Sigmoid colon (tissue), 7 donors: ENCODE measurements around the gene CTSD. TPM values are rescaled to one million over a fixed set of nuclear protein-coding genes. Genes with fewer than 3 reads are reported as not detected.
A peak's percentile ranks its signal among the peaks of the same experiment; 100 is the strongest.

Experiments used
- DNase-seq: peaks from one replicate; pipeline ENCODE4 v3.0.0-alpha.2; 2019
- H3K27ac ChIP-seq, 4 donors: fragments of 200-600 bp; sonication (generic); one replicate each; pipeline ENCODE4 v1.5.1; 2016 to 2019; ENCODE audit warnings: mild to moderate bottlenecking in 1 of 4
- H3K27me3 ChIP-seq, 3 donors: fragments of 200-600 bp; sonication (generic); one replicate each; pipeline ENCODE4 v1.5.1; 2019; ENCODE audit warnings: mild to moderate bottlenecking in 1 of 3
- H3K36me3 ChIP-seq, 4 donors: fragments of 200-600 bp; sonication (generic); one replicate each; pipeline ENCODE4 v1.5.1; 2016 to 2019
- H3K4me1 ChIP-seq, 4 donors: fragments of 200-600 bp; sonication (generic); one replicate each; pipeline ENCODE4 v1.5.1; 2017 to 2019
- H3K4me3 ChIP-seq, 4 donors: fragments of 200-600 bp; sonication (generic); one replicate each; pipeline ENCODE4 v1.5.1; 2017 to 2019; ENCODE audit warnings: mild to moderate bottlenecking in 2 of 4, moderate library complexity in 1 of 4
- H3K9me3 ChIP-seq, 4 donors: fragments of 200-600 bp in 3 of 4; sonication (generic) in 3 of 4; one replicate each; pipeline versions ENCODE4 v1.5.1 to v1.6.1; 2013 to 2019
- CTCF ChIP-seq, 4 experiments: fragments of 450-650 bp in 3 of 4; fragments of 200-600 bp in 1 of 4; IDR thresholded peaks; one replicate each; pipeline ENCODE4 v1.5.1; 2016 to 2019; ENCODE audit warnings: antibody characterized with exemption in 4 of 4, mild to moderate bottlenecking in 3 of 4, moderate library complexity in 2 of 4
- EP300 ChIP-seq, 4 donors: sonication (generic); formaldehyde crosslinking; IDR thresholded peaks; one replicate each; pipeline ENCODE4 v1.6.1; 2017; ENCODE audit warnings: antibody characterized with exemption in 4 of 4
- POLR2A ChIP-seq, 2 donors: fragments of 450-650 bp; IDR thresholded peaks; one replicate each; pipeline ENCODE4 v1.6.1; 2016; ENCODE audit warnings: antibody characterized with exemption in 2 of 2, mild to moderate bottlenecking in 2 of 2, moderate library complexity in 2 of 2
- POLR2AphosphoS5 ChIP-seq, 4 donors: sonication (generic); formaldehyde crosslinking; IDR thresholded peaks; one replicate each; pipeline ENCODE4 v1.6.1; 2017; ENCODE audit warnings: antibody characterized with exemption in 4 of 4
- WGBS, 2 donors: extraction: QIAGEN DNeasy Blood & Tissue Kit; methylation state at CpG; one replicate each; pipeline ENCODE4 v1.1.7; 2013; 5-methylcytosine and 5-hydroxymethylcytosine counted together
- intact Hi-C: fragments of 100-400 bp; cut with DNase I; formaldehyde crosslinking; loops from one replicate; pipeline ENCODE4 v1.15.1; 2023
- polyA plus RNA-seq, 3 donors: library from polyadenylated mRNA; stranded (reverse); fragments of 200-250 nt; gene quantifications; one replicate each; pipeline ENCODE4 v1.2.3, GENCODE V29; 2013
- total RNA-seq, 4 donors: library from RNA; depleted of rRNA; stranded (reverse); fragments of >200 nt; gene quantifications; one replicate each; pipeline ENCODE4 v1.1.0, GENCODE V29; 2016
- donor health status: healthy with polysubstance abuse.
- donor health status: Bipolar disorder and iron deficiency.
- donor health status: healthy.

Gene CTSD
- total and polyA plus RNA-seq, 7 donors = 173 to 1,586 (median 222) TPM

- peak; percentile 48 for DNase-seq
- Histone ChIP-seq H3K27me3 (no peaks in the 10 kb centered on the region), H3K36me3 (no peaks in the 10 kb centered on the region), H3K4me1 (peaks cover 0 to 13% (median 8%) of the 10 kb centered on the region in 4 donors), H3K4me3 (no peak overlapping the region), H3K27ac (no peak overlapping the region), H3K9me3 (no peaks in the 10 kb centered on the region)
- WGBS, 2 donors = 86 to 90% methylated on average over 11 of the region's 11 CpGs
- intact Hi-C loops = no loop called here
- no peak for TF ChIP-seq POLR2A (IDR thresholded peaks at IDR 0.05)
- no peak for TF ChIP-seq EP300 (IDR thresholded peaks at IDR 0.05)
- no peak for TF ChIP-seq CTCF (IDR thresholded peaks at IDR 0.05)
- TF ChIP-seq POLR2AphosphoS5 (IDR thresholded peaks at IDR 0.05) = no peak
Observed at GRCh38 chr11:1776331-1776851, 12.7 kb upstream of the CTSD start.

GRCh38 chr11:1774886-1775285 is 11.2 kb upstream of the CTSD start:
- 81 to 90% methylated on average over 12 of the region's 12 CpGs for WGBS, 2 donors
- H3K27ac ChIP-seq = no peak overlapping the region
- no peaks in the 10 kb centered on the region for H3K9me3 ChIP-seq
- H3K4me3 ChIP-seq = no peak overlapping the region
- intact Hi-C loops = no loop called here
- DNase-seq = peak; percentile 42
- no peaks in the 10 kb centered on the region for H3K36me3 ChIP-seq
- no peak for TF ChIP-seq EP300 (IDR thresholded peaks at IDR 0.05)
- no peak for TF ChIP-seq POLR2A (IDR thresholded peaks at IDR 0.05)
- no peak for TF ChIP-seq CTCF (IDR thresholded peaks at IDR 0.05)
- TF ChIP-seq POLR2AphosphoS5 (IDR thresholded peaks at IDR 0.05) = no peak
- H3K27me3 ChIP-seq = no peaks in the 10 kb centered on the region
- H3K4me1 ChIP-seq = peaks cover 0 to 13% (median 8%) of the 10 kb centered on the region in 4 donors

GRCh38 chr11:1773994-1774550 is 10.3 kb upstream of the CTSD start:
- Histone ChIP-seq H3K9me3 (no peaks in the 10 kb centered on the region), H3K36me3 (no peaks in the 10 kb centered on the region), H3K27me3 (no peaks in the 10 kb centered on the region), H3K4me3 (no peak overlapping the region), H3K27ac (no peak overlapping the region), H3K4me1 (peaks cover 0 to 13% (median 8%) of the 10 kb centered on the region in 4 donors)
- no peak for TF ChIP-seq POLR2AphosphoS5 (IDR thresholded peaks at IDR 0.05)
- no peak for TF ChIP-seq EP300 (IDR thresholded peaks at IDR 0.05)
- TF ChIP-seq POLR2A (IDR thresholded peaks at IDR 0.05) = no peak
- no peak for TF ChIP-seq CTCF (IDR thresholded peaks at IDR 0.05)
- 93 to 94% methylated on average over 11 of the region's 11 CpGs for WGBS, 2 donors
- intact Hi-C loops = no loop called here
- DNase-seq = peak; percentile 54

- Histone ChIP-seq H3K27ac (no peak overlapping the region), H3K4me1 (peaks cover 0 to 13% (median 8%) of the 10 kb centered on the region in 4 donors), H3K27me3 (no peaks in the 10 kb centered on the region), H3K4me3 (no peak overlapping the region), H3K9me3 (no peaks in the 10 kb centered on the region), H3K36me3 (no peaks in the 10 kb centered on the region)
- intact Hi-C loops = no loop called here
- peak; percentile 56 for DNase-seq
- WGBS, 2 donors = 73 to 83% methylated on average over 10 of the region's 10 CpGs
- TF ChIP-seq POLR2AphosphoS5 (IDR thresholded peaks at IDR 0.05) = no peak
- no peak for TF ChIP-seq CTCF (IDR thresholded peaks at IDR 0.05)
- no peak for TF ChIP-seq EP300 (IDR thresholded peaks at IDR 0.05)
- TF ChIP-seq POLR2A (IDR thresholded peaks at IDR 0.05) = no peak
Observed at GRCh38 chr11:1773131-1773993, 9.6 kb upstream of the CTSD start.
